ENCODE measurements around the gene NLRP11.
"Not testable (repeated sequence)": the region's sequence is repeated elsewhere in the genome, so short reads cannot be mapped to it uniquely, and the experiment has no call there.

NLRP11 gene

DNA sequence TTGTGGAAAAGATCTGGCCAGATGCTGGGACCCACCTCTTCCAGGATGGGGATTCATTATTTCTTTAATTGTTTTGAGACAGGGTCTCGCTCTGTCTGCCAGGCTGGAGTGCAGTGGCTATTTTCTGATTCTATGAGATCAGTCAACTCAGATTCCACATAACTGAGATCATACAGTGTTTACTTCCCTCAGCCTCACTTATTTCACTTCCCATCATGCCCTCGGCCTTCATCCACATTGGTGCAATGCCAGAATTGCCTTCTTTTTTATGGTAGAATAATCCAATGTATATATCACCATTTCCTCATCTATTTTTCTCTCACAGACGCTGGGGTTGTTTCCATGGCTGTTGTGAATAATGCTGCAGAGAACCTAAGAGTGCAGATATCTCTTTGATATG is 62.2 kb downstream of the NLRP11 start:
- DNase-seq, result not testable (repeated sequence)

DNA sequence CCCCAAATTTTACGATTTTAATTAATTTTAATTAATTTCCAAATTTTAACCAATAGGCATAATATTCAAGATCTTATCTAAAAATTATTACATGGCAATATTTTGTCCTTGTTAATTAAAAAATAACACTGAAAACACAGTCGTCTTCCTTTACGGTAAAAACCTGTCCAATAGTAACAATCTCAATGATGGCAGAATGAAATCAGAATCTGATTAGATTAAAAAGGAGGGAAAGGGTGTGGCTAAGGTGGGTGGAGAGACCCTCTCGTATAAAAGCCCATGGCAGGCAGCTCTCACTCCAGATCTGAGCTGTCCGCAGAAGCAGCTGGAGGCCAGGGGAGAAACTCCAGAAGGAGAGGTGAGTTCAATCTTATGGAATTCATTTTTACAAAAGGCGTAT is 63.0 kb downstream of the NLRP11 start, which contains the start of gene RFPL4AL1:
TSS of gene RFPL4AL1 (plus strand) at position 301 of the 400 bp plus-strand sequence. CDS start 2,687 bp downstream, outside the sequence.
- DNase-seq, result not testable (repeated sequence)

DNA sequence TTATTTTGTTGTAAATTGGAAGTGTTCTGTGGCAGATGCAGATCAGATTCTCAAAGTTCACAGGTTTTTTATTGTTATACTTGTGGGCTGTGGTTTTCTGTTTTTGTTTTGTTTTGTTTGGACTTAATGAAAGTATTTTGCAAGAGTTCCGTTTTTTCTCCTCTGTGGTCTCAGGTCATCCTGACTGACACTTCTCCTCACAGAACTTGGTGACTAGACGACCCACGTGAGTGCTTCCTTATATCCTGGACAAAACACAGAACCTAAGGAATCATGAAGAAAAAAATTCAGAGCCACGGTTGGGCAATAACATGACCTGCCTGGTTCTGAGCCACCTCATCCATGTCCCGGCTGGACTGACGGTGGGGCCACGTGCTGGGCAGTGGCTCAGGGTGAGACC is 65.3 kb downstream of the NLRP11 start:
- DNase-seq, result no peak

DNA sequence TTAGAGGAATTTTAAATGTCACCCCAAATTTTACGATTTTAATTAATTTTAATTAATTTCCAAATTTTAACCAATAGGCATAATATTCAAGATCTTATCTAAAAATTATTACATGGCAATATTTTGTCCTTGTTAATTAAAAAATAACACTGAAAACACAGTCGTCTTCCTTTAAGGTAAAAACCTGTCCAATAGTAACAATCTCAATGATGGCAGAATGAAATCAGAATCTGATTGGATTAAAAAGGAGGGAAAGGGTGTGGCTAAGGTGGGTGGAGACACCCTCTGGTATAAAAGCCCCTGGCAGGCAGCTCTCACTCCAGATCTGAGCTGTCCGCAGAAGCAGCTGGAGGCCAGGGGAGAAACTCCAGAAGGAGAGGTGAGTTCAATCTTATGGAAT is 73.0 kb downstream of the NLRP11 start, which contains the start of gene RFPL4A:
TSS of gene RFPL4A (plus strand) at position 301 of the 400 bp plus-strand sequence. CDS start 2,704 bp downstream, outside the sequence.
- not testable (repeated sequence) for DNase-seq

DNA sequence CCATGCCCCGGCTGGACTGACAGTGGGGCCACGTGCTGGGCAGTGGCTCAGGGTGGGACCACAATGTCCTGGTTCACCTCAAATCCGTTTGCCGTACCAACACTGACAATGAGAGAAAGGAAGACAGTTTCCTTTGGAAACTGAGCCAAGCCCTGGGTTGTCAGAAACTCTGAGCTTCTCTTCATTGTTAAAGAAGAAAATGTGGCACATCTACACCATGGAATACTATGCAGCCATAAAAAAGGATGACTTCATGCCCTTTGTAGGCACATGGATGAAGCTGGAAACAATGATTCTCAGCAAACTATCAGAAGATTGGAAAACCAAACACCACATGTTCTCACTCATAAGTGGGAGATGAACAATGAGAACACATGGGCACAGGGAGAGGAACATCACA is 75.0 kb downstream of the NLRP11 start:
- not testable (repeated sequence) for DNase-seq

DNA sequence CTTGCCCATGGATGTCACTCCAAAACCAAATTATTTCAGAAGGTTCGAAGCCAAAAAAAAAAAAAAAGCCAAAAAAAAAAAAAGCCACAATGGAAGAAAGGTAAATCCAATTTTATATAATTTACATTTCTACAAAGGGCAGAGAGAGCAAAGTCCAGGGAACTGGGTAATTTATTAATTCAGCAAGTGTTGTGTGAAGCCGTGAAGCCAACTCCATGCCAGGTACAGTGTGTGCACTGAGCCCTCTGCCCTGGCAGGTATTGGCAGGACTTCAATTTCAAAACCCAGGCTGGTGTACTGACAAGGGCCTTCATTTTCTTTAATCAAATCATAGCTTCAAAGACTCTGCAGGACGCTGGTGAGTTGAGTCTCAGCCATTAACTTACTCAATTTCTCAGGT is 78.4 kb downstream of the NLRP11 start:
- DNase-seq, result no peak

DNA sequence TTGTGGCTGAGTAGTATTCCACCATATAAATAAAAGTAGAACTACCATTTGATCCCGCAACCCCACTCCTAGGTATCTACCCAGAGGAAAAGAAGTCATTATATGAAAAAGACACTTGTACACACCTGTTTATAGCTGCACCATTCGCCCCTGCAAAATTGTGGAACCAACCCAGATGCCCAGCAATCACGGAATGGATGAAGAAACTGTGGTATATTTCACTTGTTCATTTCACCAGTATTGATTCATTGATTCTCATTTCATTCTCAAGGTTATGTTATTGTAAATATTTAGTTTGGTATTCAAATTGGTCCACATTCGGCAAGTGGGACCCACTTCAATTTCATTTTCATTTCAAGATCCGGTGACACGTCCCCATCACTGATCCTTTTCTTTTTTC is 81.1 kb downstream of the NLRP11 start:
- DNase-seq, result no peak

DNA sequence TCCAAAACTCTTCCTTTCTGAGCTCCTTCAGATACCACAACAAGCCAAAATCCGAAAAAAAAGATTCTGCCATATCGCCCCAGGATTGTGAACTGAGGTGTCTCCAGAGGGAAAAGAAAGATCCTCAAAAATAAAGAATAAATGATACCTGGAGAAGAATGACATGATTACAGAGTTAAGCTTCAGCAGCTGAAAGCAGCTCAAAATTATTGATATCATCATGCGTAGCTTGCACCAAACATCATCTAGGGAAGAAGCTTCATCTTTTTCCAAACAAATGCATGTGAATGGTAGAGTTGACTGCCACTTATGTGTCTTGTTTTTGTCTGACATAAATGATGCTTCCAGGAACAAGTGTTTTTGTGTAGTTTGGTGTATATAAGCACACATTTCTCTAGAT is 93.5 kb downstream of the NLRP11 start, which contains the start of gene NLRP9:
TSS of gene NLRP9 (minus strand) at position 101 of the 400 bp plus-strand sequence. CDS start at position 73, 28 bp downstream.
- DNase-seq, result no peak

All from right hindlimb (tissue), 1 donor.